B cell (primary cell): Measurements from ENCODE around the gene PCK2. TPM values are rescaled to one million over a fixed set of nuclear protein-coding genes. Genes with fewer than 3 reads are reported as not detected.
A peak's percentile ranks its signal among the peaks of the same experiment; 100 is the strongest.

Source experiments
- ATAC-seq: fragments of 200-7000 bp; cut with Tn5 transposase; one replicate; pipeline ENCODE4 v1.10.0; 2021; ENCODE audit warnings: low read depth, mild to moderate bottlenecking, moderate number of reproducible peaks, moderate library complexity
- CTCF ChIA-PET: fragments of 350-600 bp; sonication (Branson Sonifier 250); formaldehyde crosslinking; loops from one replicate; lab custom pipeline; 2021; ENCODE audit warnings: antibody characterized with exemption, inconsistent platforms; lab: Charles Lee
- POLR2A ChIA-PET: fragments of 350-600 bp; sonication (Branson Sonifier 250); formaldehyde crosslinking; loops from one replicate; lab custom pipeline; 2021; ENCODE audit warnings: antibody characterized with exemption; lab: Charles Lee
- DNase-seq: peaks from one replicate; pipeline ENCODE4 v3.0.0; 2013
- H2AFZ ChIP-seq: 2 replicates; pipeline ENCODE4 v1.6.1; 2012; ENCODE audit warnings: mild to moderate bottlenecking, low read depth, low read length; ENCODE audit not compliant: insufficient read depth, poor library complexity, severe bottlenecking
- H3K27ac ChIP-seq, 2 donors: 1 replicate in 1 of 2; 2 replicates in 1 of 2; pipeline ENCODE4 v1.5.1; 2012 to 2013; ENCODE audit warnings: low read length in 2 of 2, mild to moderate bottlenecking in 2 of 2, moderate library complexity in 1 of 2
- H3K27me3 ChIP-seq, 4 experiments: fragments of 200-600 bp in 1 of 4; sonication (generic) in 1 of 4; replicated peaks in 1 of 4; 1 replicate in 2 of 4; 2 replicates in 2 of 4; pipeline versions ENCODE4 v1.6.1 to v1.7.0; 2013 to 2016; ENCODE audit warnings: low read length in 3 of 4, mild to moderate bottlenecking in 2 of 4, mixed read lengths in 1 of 4, moderate library complexity in 1 of 4; ENCODE audit not compliant: insufficient read depth in 4 of 4, control insufficient read depth in 3 of 4; ENCODE audit errors: control extremely low read depth in 1 of 4
- H3K36me3 ChIP-seq, 2 experiments: replicated peaks in 1 of 2; 1 replicate in 1 of 2; 2 replicates in 1 of 2; pipeline versions ENCODE4 v1.6.1 to v1.7.1; 2013; ENCODE audit warnings: low read length in 1 of 2; ENCODE audit not compliant: insufficient read depth in 2 of 2, control insufficient read depth in 1 of 2; ENCODE audit errors: control extremely low read depth in 1 of 2, extremely low read depth in 1 of 2
- H3K4me1 ChIP-seq, 2 donors: fragments of 200-600 bp in 1 of 2; sonication (generic) in 1 of 2; 1 replicate in 1 of 2; 2 replicates in 1 of 2; pipeline versions ENCODE4 v1.5.1 to v1.6.1; 2013 to 2017; ENCODE audit warnings: low read length in 2 of 2; ENCODE audit not compliant: control insufficient read depth in 2 of 2, insufficient read depth in 2 of 2
- H3K4me2 ChIP-seq: replicated peaks from 2 replicates; pipeline ENCODE3; 2012; ENCODE audit warnings: mild to moderate bottlenecking, low read depth, low read length; ENCODE audit not compliant: poor library complexity, severe bottlenecking
- H3K4me3 ChIP-seq, 5 experiments: fragments of 200-600 bp in 1 of 5; sonication (generic) in 1 of 5; 1 replicate in 3 of 5; 2 replicates in 2 of 5; pipeline versions ENCODE4 v1.5.1 to v1.7.0; 2011 to 2016; ENCODE audit warnings: low read length in 4 of 5, mild to moderate bottlenecking in 4 of 5, low read depth in 2 of 5, control low read depth in 1 of 5, moderate library complexity in 1 of 5; ENCODE audit not compliant: insufficient read depth in 1 of 5; ENCODE audit errors: control extremely low read depth in 1 of 5, extremely low read depth in 1 of 5
- H3K79me2 ChIP-seq: fragments of 200-600 bp; sonication (generic); one replicate; pipeline ENCODE4 v1.6.0; 2016; ENCODE audit warnings: low read length; ENCODE audit not compliant: control insufficient read depth, insufficient read depth
- H3K9ac ChIP-seq: fragments of 200-600 bp; sonication (generic); 2 replicates; pipeline ENCODE4 v1.6.1; 2017; ENCODE audit warnings: mild to moderate bottlenecking, low read length, moderate library complexity
- H3K9me3 ChIP-seq, 3 donors: one replicate each; pipeline versions ENCODE4 v1.6.1 to v1.7.1; 2013; ENCODE audit warnings: low read length in 2 of 3; ENCODE audit not compliant: control insufficient read depth in 2 of 3, insufficient read depth in 1 of 3; ENCODE audit errors: control extremely low read depth in 1 of 3
- H4K20me1 ChIP-seq: 2 replicates; pipeline ENCODE4 v1.6.0; 2012; ENCODE audit warnings: mild to moderate bottlenecking, low read length; ENCODE audit not compliant: insufficient read depth, control insufficient read depth, poor library complexity, severe bottlenecking
- H3K27ac Mint-ChIP-seq: one replicate; pipeline ENCODE4 v1.8.0; 2021; ENCODE audit warnings: mixed read lengths
- H3K27me3 Mint-ChIP-seq: one replicate; pipeline ENCODE4 v1.8.0; 2021; ENCODE audit warnings: mixed read lengths
- H3K4me1 Mint-ChIP-seq: one replicate; pipeline ENCODE4 v1.8.0; 2021; ENCODE audit warnings: mixed read lengths
- H3K4me3 Mint-ChIP-seq: one replicate; pipeline ENCODE4 v1.8.0; 2021; ENCODE audit warnings: mixed read lengths
- H3K9me3 Mint-ChIP-seq: one replicate; pipeline ENCODE4 v1.8.0; 2022; ENCODE audit warnings: mixed read lengths; ENCODE audit not compliant: insufficient read depth
- EZH2 ChIP-seq: IDR thresholded peaks from 2 replicates; pipeline ENCODE4 v1.6.1; 2012; ENCODE audit warnings: borderline replicate concordance, low read depth, mild to moderate bottlenecking, moderate library complexity, low read length; ENCODE audit not compliant: insufficient read depth, poor library complexity, severe bottlenecking
- WGBS: methylation state at CpG from one replicate; pipeline ENCODE4 v1.1.5; 2013; ENCODE audit warnings: missing lambda C conversion rate; ENCODE audit not compliant: insufficient coverage; 5-methylcytosine and 5-hydroxymethylcytosine counted together
- intact Hi-C: fragments of 100-400 bp; cut with micrococcal nuclease; formaldehyde crosslinking; loops from one replicate; pipeline ENCODE4 v1.10.0; 2022
- polyA plus RNA-seq: library from polyadenylated mRNA; depleted of rRNA; stranded (reverse); fragments of >200 nt; gene quantifications from 2 replicates; pipeline ENCODE4 v1.2.3, GENCODE V29; 2012
- total RNA-seq, 2 donors: library from RNA; stranded (reverse); fragments of 120-200 nt in 1 of 2; gene quantifications; 1 replicate in 1 of 2; 2 replicates in 1 of 2; pipeline versions ENCODE4 v1.2.3 to v1.2.4, GENCODE V29; 2013 to 2022
- TF ChIP-seq, protein P1 (sequence below): fragments of 200-600 bp; IDR thresholded peaks from one replicate; pipeline ENCODE4 v1.8.0; 2022; ENCODE audit warnings: antibody characterized with exemption, mild to moderate bottlenecking

PCK2 gene
- total and polyA plus RNA-seq, 2 donors (not counting 1 experiment from before 2014, with no cell fraction given): 40.4 to 58.4 TPM

DNA sequence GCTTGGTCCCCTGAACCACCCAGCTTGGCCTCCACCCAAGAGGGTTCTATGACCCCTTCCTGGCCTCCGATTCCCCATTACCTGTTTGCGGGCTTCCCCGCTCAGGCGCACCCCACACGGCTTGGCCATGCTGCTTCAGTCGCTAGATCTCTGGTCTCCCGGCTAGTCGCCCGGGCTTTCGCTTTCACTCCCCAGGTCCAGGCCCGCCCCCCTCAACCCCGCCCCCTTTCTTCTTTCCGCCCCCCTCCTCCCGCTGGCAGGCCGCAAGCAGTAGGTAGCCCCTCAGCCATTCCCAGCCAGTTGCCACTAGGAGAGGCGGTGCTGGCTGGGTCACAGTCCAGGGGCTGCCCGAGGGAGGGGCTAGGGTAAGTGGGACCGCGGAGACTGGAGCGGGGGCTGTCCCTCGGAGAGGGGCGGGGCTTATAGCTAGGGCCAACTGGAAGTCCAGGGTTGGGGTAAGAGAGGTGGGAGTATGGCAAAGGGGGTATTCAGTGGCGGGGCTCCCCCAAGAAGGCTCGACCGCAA, 52.4 kb downstream of the PCK2 start, which contains the start of gene PSME2:
TSS of gene PSME2 (minus strand) at position 158 of the 525 bp plus-strand sequence. CDS start at position 129, 29 bp downstream.
- Histone ChIP-seq H3K79me2 (peaks cover 80% of the 10 kb centered on the region), H3K4me1 (peaks cover 25 to 40% of the 10 kb centered on the region in 2 donors)
- intact Hi-C loops: loop anchor here (1.0 to 10.0 kb wide), 7 partner anchors 10 to 1052 kb away; partner anchors contain the start of genes ACIN1, C14orf119, GMPR2 and IPO4

More for the DNA sequence above, 52.4 kb downstream of the PCK2 start, which contains the start of gene PSME2:
- H4K20me1 ChIP-seq: peaks cover 42% of the 10 kb centered on the region
- H3K36me3 ChIP-seq: peaks cover 2 to 52% of the 10 kb centered on the region in 2 experiments
- H3K4me3 ChIP-seq: peak within 1 kb of the TSS; percentile 83 to 95 (median 94)
- no peaks in the 10 kb centered on the region for H3K27me3 ChIP-seq
- peak within 1 kb of the TSS; percentile 83 for H2AFZ ChIP-seq
- H3K27ac ChIP-seq: peak within 1 kb of the TSS; percentile 77 to 90
- peak; percentile 93 for DNase-seq
- POLR2A ChIA-PET: interaction anchor here (0.6 to 4.1 kb wide), 16 partner anchors 8 to 285 kb away, joined by 3 to 43 read pairs (median 4); partner anchors contain the start of genes CHMP4A, DCAF11, IRF9 and NRL
- peak within 1 kb of the TSS; percentile 90 for H3K4me2 ChIP-seq
- peak within 1 kb of the TSS; percentile 83 for H3K9ac ChIP-seq
- Mint-ChIP-seq H3K27me3 (no peaks in the 10 kb centered on the region), H3K4me1 (peaks cover 56% of the 10 kb centered on the region), H3K4me3 (peak within 1 kb of the TSS; percentile 95), H3K9me3 (no peaks in the 10 kb centered on the region), H3K27ac (peak within 1 kb of the TSS; percentile 95)
- WGBS: 0% methylated on average over 15 of the region's 25 CpGs
- ATAC-seq: peak; percentile 72
- CTCF ChIA-PET: interaction anchor here (0.6 to 6.2 kb wide), 15 partner anchors 8 to 586 kb away, joined by 3 to 62 read pairs (median 5); partner anchors contain the start of genes DCAF11, IRF9, MDP1 and NRL
- TF ChIP-seq, protein P1, sequence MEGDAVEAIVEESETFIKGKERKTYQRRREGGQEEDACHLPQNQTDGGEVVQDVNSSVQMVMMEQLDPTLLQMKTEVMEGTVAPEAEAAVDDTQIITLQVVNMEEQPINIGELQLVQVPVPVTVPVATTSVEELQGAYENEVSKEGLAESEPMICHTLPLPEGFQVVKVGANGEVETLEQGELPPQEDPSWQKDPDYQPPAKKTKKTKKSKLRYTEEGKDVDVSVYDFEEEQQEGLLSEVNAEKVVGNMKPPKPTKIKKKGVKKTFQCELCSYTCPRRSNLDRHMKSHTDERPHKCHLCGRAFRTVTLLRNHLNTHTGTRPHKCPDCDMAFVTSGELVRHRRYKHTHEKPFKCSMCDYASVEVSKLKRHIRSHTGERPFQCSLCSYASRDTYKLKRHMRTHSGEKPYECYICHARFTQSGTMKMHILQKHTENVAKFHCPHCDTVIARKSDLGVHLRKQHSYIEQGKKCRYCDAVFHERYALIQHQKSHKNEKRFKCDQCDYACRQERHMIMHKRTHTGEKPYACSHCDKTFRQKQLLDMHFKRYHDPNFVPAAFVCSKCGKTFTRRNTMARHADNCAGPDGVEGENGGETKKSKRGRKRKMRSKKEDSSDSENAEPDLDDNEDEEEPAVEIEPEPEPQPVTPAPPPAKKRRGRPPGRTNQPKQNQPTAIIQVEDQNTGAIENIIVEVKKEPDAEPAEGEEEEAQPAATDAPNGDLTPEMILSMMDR: no peak
- TF ChIP-seq EZH2: no peak
- H3K9me3 ChIP-seq: no peaks in the 10 kb centered on the region
